ENCODE data around the gene FAM162A. TPM values are rescaled to one million over a fixed set of nuclear protein-coding genes. Genes with fewer than 3 reads are reported as not detected.

FAM162A gene
- total and polyA plus RNA-seq, 9 of the 15 experiments (the other 6 are each of a cell fraction or from before 2014, with no cell fraction given) = 37.5 to 211 (median 101) TPM

DNA sequence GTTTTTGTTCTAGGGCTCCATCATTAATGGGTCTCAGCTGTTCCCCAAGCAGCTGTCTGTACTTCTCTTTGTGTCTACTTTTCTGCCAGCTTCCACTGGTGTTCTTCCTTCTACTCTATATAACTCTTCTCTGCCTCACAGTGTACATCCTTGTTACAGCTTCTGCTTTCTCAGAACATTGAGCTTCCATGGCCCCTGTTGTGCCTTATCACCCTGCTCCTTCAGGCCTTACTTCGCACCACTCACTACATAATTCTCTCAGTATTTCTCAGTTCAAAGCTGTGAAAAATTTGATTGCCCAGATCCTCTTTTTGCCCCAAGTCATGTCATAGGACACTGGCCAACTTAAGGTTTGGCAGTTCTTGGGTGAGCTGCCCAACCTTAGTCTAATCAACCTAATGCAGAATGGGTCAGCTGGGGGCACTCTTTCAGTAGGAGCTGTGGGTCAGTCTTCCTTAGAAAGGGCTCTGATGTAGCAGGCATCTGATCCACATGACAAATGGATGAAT is 30.0 kb upstream of the FAM162A start:
- TF ChIP-seq RFX5 (IDR thresholded peaks at IDR 0.05; ENCODE audit: low read depth, low read length) (no peak), POLR2H (tag; IDR thresholded peaks at IDR 0.05; ENCODE audit: low read depth) (no peak), DDX20 (tag; IDR thresholded peaks at IDR 0.05; ENCODE audit: low read depth) (no peak), TAF9B (IDR thresholded peaks at IDR 0.05; ENCODE audit: partially characterized antibody) (no peak)
- TF ChIP-seq, protein P1, sequence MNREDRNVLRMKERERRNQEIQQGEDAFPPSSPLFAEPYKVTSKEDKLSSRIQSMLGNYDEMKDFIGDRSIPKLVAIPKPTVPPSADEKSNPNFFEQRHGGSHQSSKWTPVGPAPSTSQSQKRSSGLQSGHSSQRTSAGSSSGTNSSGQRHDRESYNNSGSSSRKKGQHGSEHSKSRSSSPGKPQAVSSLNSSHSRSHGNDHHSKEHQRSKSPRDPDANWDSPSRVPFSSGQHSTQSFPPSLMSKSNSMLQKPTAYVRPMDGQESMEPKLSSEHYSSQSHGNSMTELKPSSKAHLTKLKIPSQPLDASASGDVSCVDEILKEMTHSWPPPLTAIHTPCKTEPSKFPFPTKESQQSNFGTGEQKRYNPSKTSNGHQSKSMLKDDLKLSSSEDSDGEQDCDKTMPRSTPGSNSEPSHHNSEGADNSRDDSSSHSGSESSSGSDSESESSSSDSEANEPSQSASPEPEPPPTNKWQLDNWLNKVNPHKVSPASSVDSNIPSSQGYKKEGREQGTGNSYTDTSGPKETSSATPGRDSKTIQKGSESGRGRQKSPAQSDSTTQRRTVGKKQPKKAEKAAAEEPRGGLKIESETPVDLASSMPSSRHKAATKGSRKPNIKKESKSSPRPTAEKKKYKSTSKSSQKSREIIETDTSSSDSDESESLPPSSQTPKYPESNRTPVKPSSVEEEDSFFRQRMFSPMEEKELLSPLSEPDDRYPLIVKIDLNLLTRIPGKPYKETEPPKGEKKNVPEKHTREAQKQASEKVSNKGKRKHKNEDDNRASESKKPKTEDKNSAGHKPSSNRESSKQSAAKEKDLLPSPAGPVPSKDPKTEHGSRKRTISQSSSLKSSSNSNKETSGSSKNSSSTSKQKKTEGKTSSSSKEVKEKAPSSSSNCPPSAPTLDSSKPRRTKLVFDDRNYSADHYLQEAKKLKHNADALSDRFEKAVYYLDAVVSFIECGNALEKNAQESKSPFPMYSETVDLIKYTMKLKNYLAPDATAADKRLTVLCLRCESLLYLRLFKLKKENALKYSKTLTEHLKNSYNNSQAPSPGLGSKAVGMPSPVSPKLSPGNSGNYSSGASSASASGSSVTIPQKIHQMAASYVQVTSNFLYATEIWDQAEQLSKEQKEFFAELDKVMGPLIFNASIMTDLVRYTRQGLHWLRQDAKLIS (CRISPR knock-in tag; IDR thresholded peaks at IDR 0.05) = no peak
- WGBS (ENCODE audit: insufficient coverage, low coverage, missing lambda C conversion rate) = no CpG with 5 or more reads among the region's 1 CpG
- DNase-seq (ENCODE audit: extremely low read depth in 1 of 4, low spot score in 3 of 4) = no peak
- intact Hi-C loops (cut with micrococcal nuclease) (no loop called here), in situ Hi-C loops (cut with MboI) (no loop called here)
- no peaks in the 10 kb centered on the region for H3K27me3 ChIP-seq (ENCODE audit: control insufficient read depth in 2 of 2, insufficient read depth in 2 of 2, low read length in 2 of 2)
- H3K79me2 ChIP-seq (ENCODE audit: control insufficient read depth, insufficient read depth, low read length) = no peaks in the 10 kb centered on the region
- no peak overlapping the region for H3K4me2 ChIP-seq (ENCODE audit: insufficient read depth, low read length)
- no peak overlapping the region for H3K4me3 ChIP-seq
- no peaks in the 10 kb centered on the region for H4K20me1 ChIP-seq (replicated peaks; ENCODE audit: control insufficient read depth, insufficient read depth, low read length)
- CTCF ChIA-PET (ENCODE audit: low intra/inter-chr PET ratio) = no interaction called here
- no peak for ATAC-seq
- H3K36me3 ChIP-seq (ENCODE audit: control insufficient read depth, insufficient read depth, low read length) = peaks cover 7% of the 10 kb centered on the region; the same call in 1 of the 3 replicates
- H3K4me1 ChIP-seq (replicated peaks in 1 of 2; ENCODE audit: control insufficient read depth in 2 of 2, insufficient read depth in 2 of 2, low read length in 2 of 2) = peaks cover 0 to 8% of the 10 kb centered on the region in 2 experiments; a peak in 3 of 5 replicates
- H3K9ac ChIP-seq (ENCODE audit: insufficient read depth in 1 of 2, low read depth in 2 of 2, low read length in 2 of 2) = no peak overlapping the region
- no TSS peak for BruUV-seq (replicated peaks)
- no peaks in the 10 kb centered on the region for H3K9me1 ChIP-seq (ENCODE audit: control insufficient read depth, insufficient read depth, low read length)
- no peak overlapping the region for H3K27ac ChIP-seq (ENCODE audit: extremely low read depth, low read depth, low read length)
- FAIRE-seq = no peak
- POLR2A ChIA-PET = interaction anchor here (0.6 to 0.9 kb wide), 2 partner anchors 9 to 440 kb away, joined by 3 read pairs; partner anchors contain the start of gene HSPBAP1
- no peaks in the 10 kb centered on the region for H3K9me3 ChIP-seq (replicated peaks; ENCODE audit: control insufficient read depth, insufficient read depth, low read depth, low read length)
- H2AFZ ChIP-seq (ENCODE audit: low read depth, low read length) = no peak overlapping the region

All from K562 (cell line).